ENCODE results near the gene UMAD1. TPM values are rescaled to one million over a fixed set of nuclear protein-coding genes. Genes with fewer than 3 reads are reported as not detected.

Gene UMAD1
- total RNA-seq, 1 donor from 2014 or later, result 20.3 TPM

DNA sequence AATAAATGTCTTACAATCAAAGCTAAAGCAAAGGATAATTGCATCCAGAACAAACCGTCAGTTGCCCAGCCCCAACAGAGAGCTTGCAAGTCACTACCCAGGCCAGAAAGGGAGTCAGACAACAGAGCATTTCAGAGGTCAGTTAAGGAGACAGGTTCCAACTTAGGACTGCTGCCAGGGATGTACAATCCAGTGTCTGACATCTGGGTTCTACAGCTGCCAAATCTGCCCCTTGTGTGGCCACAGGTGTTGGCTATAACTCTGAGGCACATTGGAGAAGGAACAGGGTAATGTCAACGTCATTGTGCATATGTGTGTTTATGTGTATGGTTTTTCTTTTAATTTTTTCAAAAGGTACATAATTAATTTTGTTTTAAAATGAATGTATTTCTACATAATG is 242.8 kb downstream of the UMAD1 start:
- no peak for DNase-seq (ENCODE audit: low spot score)

DNA sequence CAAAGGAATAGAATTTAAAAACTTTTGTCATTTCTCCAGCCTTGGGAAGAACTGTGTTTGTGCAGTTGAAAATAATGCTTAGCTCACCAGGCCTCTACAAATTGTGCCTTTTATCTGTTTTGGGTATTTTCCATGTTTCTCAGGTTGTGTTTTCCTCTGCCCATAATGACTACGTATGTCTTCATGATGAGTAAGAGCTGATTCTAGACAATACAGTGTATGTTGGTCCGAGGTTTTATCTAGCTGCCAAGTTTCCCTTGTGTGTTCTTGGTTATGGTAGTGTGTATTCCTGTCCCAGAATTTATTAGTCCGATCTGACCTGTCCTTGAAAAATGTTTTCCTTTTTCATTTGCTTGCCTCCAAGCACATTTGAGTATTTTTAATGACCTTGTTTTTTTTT is 244.3 kb downstream of the UMAD1 start:
- no peak for DNase-seq (ENCODE audit: low spot score)

DNA sequence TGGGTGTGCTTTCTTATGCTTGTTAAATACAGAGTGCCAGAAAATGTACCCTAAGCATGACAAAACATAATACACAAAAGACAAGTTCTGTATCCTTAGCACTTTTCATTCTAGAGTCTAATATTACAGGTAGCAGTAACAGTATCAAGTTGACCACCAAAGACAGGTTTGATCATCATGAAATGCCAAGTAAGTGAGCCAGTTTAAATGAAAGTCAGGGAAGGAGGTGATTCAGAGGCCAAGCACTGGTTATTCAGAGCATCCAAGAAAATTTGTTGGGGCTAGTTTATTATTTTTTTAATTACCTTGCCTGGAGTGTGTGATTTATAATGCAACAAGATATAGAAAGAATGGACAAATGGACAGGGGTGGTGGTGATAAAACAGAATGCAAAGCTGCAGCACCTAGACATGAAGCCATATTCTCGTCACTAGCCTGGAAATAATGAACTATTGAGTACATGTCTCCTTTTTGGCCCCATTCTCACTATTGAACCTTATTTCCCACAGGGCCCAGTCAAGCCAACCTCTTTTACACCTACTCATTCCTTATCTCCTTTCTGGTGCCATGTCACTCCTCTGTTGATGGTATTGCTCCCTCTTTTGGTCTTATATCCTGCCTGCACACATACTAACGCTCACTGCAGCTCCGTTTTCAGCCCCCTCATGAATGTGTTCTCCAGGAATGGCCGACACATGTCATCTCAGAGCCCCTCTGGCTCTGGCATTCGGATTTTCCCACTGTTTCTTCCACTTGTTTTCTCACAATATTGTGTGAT is 249.4 kb downstream of the UMAD1 start:
- no peak for DNase-seq (ENCODE audit: low spot score)

DNA sequence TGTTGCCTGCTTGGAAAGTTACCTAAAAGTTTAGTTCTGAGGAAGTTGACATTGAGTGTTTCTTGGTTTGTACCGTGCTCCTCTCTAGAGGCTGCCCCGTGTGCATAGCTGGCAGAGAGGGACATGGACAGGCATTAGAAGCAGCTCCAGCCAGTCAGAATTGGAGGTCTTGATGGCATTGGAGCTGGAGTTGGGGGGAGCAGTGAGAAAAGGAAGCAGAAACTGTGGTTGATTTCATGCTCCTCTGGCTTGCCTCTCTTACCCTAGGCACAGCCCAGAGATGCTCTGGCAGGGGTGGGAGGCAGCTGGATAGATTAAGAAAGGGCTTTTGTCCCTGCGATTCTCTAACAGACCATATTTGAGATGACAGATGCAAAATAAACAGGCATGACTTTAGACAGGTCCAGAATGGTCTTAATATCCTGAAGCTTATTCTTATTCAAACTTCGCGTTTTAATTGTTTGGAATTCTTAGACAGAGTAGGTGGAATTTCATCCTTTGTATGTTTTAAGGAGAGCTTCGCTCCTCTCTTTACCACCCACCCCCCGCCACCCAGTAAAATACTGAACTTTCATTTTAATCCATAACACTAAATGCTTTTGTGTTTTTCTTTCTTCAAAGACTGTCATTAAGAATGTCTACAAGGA is 254.6 kb downstream of the UMAD1 start:
- no peak for DNase-seq (ENCODE audit: low spot score)

DNA sequence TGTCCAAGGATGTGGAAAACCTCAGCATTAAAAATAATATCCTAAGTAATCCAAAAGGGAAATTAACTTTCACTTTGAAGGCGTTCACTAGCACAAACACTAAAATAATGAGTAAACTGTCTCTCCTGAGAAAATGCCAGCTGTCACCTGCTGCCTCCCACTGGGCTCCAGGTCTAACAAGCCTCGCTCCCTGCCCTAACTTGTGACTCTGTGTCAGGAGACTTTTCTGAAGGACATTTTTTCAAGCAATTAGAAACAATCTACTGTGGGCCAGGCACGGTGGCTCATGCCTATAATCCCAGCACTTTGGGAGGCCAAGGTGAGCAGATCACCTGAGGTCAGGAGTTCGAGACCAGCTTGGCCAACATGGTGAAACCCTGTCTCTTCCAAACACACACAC is 255.2 kb downstream of the UMAD1 start:
- no peak for DNase-seq (ENCODE audit: low spot score)

DNA sequence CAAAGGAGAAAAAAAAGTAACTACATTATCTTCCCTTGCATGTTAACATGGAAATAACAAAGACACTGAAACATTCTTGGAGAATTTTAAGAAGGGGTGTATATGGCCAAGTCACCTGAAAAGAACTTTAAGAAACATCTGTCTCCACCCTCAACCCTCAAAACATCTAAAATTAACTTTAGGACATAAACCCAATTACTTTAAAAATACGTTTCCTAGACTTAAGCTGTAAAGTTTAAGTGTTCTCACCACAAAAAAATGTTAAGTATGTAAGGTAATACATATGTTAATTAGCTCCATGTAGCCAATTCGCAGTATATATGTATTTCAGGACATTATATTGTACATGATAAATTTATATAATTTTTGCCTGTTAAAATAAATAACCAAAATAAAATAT is 257.0 kb downstream of the UMAD1 start:
- DNase-seq (ENCODE audit: low spot score), result no peak

DNA sequence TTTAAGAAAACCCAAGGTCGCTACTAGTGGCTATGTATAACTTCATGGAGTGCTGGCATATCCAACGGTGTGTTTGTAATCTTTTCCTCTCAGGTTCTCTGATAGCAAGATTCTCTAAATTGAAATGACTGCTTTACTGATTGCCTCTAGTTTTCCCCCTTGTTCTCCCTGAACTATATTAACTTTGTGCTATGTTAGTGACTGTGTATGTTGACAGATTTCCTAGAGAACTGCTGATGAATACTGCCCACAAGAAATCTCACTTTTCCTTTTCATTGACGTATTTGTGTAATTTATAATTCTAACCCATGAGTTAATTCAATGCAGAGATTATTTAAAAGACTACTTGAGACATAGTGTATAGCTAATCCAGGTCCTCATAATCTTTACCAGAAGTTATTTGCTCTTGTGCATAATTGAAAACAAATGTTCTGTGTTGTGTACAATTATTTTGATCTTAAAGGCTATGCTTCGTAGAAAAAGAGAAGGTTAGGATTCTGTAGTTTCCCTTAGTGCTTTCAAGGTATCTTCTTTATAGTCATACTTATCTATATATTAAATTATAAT is 257.5 kb downstream of the UMAD1 start:
- DNase-seq (ENCODE audit: low spot score), result no peak

DNA sequence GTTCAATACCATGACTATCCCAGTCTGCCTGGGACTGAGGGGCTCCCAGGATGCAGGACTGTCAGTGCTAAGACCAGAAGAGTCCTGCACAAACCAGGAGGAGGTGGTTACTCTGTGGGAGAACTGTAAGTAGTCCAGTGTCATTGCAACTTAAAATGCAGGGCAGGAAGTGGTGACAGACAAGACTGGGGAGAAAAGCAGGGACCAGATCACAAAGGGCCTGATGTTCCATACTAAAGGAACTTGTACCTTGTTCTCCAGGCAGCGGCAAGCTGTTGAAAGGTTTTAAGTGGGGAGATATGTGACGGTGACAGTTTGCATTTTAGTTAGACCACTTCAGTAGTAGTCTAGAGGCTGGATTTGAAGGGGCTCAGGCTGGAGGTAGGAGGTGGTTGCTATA is 262.3 kb downstream of the UMAD1 start:
- DNase-seq (ENCODE audit: low spot score), result no peak

DNA sequence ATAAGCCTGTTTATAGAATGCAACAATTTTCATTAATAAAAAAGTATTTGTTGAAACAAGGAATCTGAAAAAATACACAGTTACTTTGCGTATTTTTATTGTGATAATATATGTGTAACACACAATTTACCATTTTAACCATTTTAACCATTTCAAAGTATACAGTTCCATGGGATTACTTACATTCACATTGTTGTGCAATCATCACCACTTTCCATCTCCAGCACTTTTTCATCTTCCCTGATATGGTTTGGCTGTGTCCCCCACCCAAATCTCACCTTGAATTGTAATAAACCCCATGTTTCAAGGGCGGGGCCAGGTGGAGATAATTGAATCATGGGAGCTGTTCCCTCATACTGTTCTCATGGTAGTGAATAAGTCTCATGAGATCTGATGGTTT is 266.8 kb downstream of the UMAD1 start:
- no peak for DNase-seq (ENCODE audit: low spot score)

DNA sequence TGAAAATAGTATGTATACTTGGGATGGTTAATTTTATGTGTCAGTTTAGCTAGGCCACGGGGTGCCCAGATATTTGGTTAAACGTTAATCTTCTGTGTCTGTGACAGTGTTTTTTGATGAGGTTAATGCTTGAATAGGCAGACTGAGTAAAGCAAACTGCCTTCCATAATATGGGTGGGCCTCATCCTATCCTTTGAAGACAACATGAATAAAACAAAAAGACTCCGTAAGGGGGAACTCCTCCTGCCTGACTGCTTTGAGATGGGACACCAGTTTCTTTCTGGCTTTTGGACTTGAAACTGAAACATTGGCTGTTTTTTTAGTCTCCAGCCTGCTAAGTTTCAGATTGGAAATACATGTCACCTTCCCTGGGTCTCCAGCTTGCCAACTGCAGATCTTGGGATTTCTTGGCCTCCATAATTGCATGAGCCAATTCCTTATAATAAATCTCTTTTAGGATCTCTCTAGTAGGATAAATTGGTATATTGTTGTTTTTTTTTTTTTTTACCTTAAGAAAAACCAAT is 268.1 kb downstream of the UMAD1 start:
- DNase-seq (ENCODE audit: low spot score), result no peak

DNA sequence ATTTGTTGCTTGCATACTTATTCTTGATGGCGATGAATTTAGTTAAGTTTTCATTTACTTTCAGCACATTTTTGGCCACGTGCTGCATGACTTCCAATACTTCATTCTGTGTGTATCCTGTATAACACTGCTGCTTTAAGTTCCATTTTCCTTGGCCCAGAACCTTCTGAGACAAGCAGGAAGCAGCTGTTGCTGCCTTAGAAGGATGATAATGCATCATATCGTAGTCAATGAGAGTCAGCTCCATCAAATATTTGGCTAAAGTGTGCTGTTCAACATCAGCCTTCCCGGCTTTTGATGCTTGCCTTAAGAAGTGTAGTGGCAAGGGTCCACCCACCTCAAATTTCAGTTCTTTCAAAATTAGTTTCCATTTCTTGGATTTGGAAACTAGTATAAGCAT is 268.8 kb downstream of the UMAD1 start:
- no peak for DNase-seq (ENCODE audit: low spot score)

DNA sequence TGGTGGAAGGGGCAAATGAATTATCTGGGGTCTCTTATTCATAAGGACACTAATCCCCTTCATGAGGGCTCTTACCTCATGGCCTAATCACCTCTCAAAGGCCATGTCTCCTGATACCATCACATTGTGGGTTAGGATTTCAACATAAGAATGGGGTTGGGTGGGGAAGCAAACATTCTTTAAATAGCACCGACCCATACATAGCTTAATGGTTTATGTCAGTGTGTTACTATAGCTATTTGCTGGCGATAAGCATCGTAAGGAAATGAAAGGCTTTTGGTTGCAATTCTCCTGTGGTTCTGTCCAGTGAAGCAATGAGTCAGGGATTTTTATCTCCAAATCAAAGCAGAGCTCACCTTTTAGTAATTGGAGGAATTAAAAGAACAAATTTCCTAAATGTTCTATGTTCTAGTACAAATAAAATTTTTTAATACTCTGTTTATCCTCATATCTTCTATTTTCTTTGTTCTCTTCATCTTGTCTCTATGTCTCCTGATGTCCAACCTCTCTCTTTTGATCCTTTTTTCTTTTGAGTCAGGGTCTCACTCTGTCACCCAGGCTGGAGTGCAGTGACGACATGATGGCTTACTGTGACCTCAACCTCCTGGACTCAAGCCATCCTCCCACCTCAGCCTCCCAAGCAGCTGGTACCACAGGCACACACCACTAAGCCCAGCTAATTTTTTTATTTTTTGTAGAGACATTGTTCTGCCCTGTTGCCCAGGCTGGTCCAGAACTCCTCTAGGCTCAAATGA is 271.0 kb downstream of the UMAD1 start:
- DNase-seq (ENCODE audit: low spot score), result no peak

DNA sequence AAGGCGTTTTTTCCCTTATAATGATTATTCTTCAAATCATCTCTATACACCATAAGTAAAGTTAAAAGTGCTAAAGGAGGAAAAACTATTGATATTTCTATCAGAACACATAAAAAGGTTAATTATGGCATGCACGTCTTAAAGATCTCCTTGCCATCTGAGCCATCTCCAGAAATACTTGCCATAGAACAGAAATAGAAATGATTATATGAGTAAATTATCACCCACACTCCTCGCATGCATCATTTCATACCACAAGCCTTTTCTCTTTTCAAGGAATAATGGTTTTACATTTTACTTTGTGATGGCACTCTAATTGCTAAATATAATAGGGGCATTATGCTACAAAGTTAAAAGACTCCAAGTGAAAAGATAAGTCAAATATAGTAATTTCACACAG is 272.4 kb downstream of the UMAD1 start:
- DNase-seq (ENCODE audit: low spot score), result no peak

DNA sequence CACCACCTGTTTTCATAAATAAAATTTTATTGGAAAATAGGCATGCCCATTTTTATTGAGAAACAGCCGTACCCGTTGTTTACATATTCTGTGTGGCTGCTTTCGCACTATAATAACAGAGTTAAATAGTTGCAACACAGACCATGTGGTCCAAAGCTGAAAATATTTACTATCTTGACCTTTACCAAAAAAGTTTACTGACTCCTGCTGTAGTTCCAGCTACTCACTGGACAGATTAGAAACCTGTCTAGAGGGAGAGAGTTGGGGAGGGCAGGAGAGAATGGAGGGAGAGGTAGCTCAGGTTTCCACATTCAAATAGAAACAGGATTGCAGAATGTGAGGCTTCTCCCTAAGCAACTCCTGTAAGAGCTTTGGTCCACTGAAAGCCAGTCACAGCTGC is 273.0 kb downstream of the UMAD1 start:
- DNase-seq (ENCODE audit: low spot score), result no peak

DNA sequence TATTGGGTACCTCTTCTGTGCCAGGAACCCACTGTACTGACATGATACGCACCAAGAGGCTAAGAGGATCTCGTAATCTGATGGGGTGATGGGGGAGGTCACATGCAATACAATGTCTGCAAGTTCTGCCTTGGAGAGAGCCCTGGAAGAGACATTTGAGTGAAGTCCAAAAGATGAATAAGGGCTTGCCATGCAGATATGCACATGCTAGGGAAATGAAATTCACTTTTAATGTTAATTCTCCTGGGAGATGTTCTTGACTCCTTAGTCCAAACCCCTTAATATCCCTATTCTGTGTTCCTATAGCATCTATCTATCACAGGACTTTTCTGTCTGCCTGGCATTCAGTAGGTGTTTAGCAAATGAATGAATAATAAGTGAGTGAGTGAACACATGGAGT is 274.0 kb downstream of the UMAD1 start:
- DNase-seq (ENCODE audit: low spot score), result no peak

DNA sequence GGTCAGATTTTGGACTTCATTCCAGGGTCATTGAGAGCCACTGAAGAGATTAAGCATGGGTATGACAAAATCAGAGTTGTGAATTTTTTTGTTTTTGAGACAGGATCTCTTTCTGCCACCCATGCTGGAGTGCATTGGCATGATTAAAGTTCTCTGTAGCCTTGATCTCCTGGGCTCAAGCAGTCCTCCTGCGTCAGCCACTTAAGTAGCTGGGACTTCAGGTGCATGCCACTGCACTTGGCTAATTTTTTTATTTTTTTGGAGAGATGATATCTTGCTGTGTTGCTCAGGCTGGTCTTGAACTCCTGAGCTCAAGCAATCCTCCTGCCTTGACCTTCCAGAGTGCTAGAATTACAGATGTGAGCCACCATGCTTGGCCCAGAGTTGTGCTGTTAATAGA is 275.5 kb downstream of the UMAD1 start:
- DNase-seq (ENCODE audit: low spot score), result no peak

DNA sequence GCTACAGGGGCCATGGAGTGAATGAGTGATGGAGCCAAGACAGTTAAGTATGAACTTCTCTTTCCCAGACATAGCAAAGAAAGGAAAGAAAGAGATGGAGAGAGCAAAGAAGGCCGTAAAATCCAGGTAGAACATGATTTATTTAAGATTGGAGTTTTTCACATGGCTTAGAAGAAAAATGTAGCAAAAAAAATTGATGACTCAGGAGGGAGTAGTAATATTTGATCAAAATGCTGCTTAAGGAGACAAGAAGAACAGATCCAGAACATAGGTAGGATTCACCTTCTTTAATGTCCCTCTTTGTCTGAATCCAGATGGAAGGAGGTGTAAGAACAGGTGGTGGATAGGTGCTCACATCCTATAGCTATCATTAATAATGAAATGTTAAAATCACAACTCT is 277.0 kb downstream of the UMAD1 start:
- DNase-seq (ENCODE audit: low spot score), result no peak

DNA sequence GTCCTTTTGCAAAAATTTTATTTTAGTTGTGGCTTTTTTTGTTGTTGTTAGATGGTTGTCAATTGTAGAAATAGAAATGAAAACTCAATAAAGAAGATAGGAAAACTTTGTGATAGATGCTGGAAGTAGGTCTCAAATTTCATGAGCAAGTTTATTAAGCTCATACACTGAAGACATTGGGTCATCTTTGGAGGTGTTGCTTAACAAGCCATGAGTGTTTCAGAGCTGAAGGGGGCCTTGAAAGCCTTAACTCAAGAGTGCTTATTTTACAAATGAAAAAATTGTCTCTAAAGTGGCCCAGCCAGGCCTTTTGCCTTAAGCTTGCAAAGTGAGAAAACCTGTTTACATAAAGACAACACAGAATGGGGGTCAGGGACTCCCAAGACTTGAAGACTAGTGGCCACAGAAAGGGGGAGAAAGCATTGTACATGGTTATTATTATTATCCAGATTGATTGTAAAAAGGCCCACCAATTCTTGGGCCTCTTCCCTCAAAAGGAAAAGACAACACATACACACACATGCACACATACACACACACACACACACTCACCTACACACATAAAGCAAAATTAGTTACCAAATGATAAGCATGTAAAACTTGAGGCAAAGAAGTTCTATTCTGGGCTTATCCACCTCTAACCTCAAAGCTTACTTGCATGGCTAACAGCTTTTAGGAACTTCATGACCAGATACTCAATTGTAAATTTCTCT is 278.3 kb downstream of the UMAD1 start:
- no peak for DNase-seq (ENCODE audit: low spot score)

DNA sequence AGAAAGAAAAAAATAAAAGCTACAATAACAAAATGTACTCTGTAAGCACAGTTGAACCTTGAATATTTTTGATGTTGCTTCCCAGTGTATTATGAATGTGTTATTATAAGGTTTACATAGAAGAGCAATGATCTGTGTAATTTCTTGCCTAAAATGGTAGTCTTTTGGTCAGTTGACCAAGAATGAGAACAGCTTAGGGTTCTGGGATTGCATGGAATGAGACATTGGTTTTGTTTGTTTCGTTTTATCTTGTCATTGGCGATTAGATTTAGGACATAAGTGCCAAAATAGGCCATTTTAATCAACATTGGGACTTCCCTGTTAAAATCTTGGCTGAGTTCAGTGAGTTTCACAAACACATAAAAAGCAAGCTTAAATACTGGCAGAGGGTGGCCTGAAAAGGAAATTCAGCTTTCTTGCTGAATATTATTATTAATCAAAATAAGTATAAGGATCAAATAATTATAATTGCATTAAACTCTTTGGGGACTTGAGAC is 278.9 kb downstream of the UMAD1 start:
- no peak for DNase-seq (ENCODE audit: low spot score)

DNA sequence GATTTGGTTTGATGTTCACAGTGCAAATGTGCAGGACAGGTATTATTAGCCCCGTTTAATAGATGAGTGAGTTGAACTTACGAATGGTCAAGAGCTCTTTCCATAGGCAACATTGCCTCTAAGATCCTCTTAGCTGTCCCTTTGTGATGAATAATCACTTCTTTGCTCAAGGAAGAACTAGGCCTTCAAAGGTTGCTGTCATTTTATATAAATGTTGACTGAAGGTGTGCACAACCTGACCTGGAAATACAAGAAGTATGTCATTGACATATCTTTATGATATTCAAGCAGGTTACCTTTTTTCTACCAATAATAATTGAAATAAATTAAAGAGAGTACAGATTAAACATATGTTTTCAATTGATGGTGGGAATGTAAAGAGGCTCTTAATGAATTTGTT is 279.5 kb downstream of the UMAD1 start:
- DNase-seq (ENCODE audit: low spot score), result no peak

DNA sequence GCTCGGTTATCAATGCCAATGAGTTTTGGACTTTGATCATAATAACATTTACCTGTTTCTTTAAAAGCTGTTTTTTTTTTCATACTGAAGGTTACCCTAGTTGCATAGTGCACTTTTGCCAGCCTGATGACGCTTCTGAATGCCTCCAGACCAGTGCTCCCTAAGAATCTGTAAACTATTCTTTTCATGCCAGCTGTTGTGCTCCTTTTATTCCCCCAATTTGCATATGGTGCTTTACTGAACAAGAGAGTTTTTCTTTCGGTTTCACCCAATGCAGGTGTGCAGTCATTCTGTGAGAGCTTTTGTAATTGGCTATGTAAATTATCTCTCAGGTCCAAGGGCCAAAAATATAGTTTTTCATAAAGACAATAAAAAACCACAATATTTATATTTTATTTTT is 279.9 kb downstream of the UMAD1 start:
- DNase-seq (ENCODE audit: low spot score), result no peak

DNA sequence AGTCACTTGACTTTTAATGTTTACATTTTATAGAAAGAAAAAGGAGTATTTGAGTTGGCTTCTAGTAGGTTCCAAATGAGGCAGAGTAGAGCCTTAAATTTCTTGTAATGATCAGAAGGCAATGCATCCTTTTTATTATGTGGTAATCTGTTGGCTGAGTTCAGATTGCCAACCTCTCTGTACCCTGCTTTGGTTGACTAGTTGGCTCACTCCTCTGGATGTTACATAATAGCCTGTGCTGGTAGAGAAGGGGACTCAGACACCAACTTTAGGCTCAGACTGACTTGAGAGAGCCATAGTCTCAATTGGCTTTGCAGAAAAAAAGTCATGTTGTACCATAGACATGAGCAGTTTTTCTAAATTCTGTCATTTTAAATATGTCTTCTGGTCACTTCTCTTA is 281.3 kb downstream of the UMAD1 start:
- DNase-seq (ENCODE audit: low spot score), result no peak
